GM19395 (cell line): ENCODE results near the gene CDC42.

Source experiments
- ATAC-seq: cut with Tn5 transposase; IDR thresholded peaks from one replicate; pipeline ENCODE4 v1.9.1; 2021; ENCODE audit warnings: mild to moderate bottlenecking, moderate library complexity; ENCODE audit not compliant: unreplicated experiment

Gene CDC42

GRCh38 chr1:22071511-22071910 lies 19.0 kb downstream of the CDC42 start:
- no peak for ATAC-seq

- ATAC-seq, result no peak
Measured at GRCh38 chr1:22074803-22075202, 22.3 kb downstream of the CDC42 start.

- ATAC-seq, result no peak
Measured at GRCh38 chr1:22075718-22076117, 23.2 kb downstream of the CDC42 start.

GRCh38 chr1:22076346-22076745 lies 23.8 kb downstream of the CDC42 start:
- no peak for ATAC-seq

GRCh38 chr1:22077728-22078127 lies 25.2 kb downstream of the CDC42 start:
- ATAC-seq, result no peak

- no peak for ATAC-seq
Measured at GRCh38 chr1:22078133-22078532, 25.6 kb downstream of the CDC42 start.

- no peak for ATAC-seq
Measured at GRCh38 chr1:22080191-22080590, 27.7 kb downstream of the CDC42 start.

- ATAC-seq, result no peak
Measured at GRCh38 chr1:22088331-22088730, 35.8 kb downstream of the CDC42 start.

- ATAC-seq, result no peak
Measured at GRCh38 chr1:22089134-22089571, 36.6 kb downstream of the CDC42 start.

- no peak for ATAC-seq
Measured at GRCh38 chr1:22089787-22090186, 37.3 kb downstream of the CDC42 start.

- ATAC-seq, result no peak
Measured at GRCh38 chr1:22090867-22091266, 38.4 kb downstream of the CDC42 start.

- peak; percentile 57 for ATAC-seq
Measured at GRCh38 chr1:22092026-22092768, 39.7 kb downstream of the CDC42 start.

GRCh38 chr1:22093513-22093912 lies 41.0 kb downstream of the CDC42 start:
- no peak for ATAC-seq

- no peak for ATAC-seq
Measured at GRCh38 chr1:22096036-22096435, 43.5 kb downstream of the CDC42 start.

- no peak for ATAC-seq
Measured at GRCh38 chr1:22096463-22096862, 44.0 kb downstream of the CDC42 start.

GRCh38 chr1:22098752-22099151 lies 46.2 kb downstream of the CDC42 start:
- ATAC-seq, result no peak

GRCh38 chr1:22100168-22100567 lies 47.7 kb downstream of the CDC42 start:
- ATAC-seq, result no peak

GRCh38 chr1:22101199-22101598 lies 48.7 kb downstream of the CDC42 start:
- ATAC-seq, result no peak

- no peak for ATAC-seq
Measured at GRCh38 chr1:22101995-22102394, 49.5 kb downstream of the CDC42 start.

- no peak for ATAC-seq
Measured at GRCh38 chr1:22102746-22103145, 50.2 kb downstream of the CDC42 start.

- no peak for ATAC-seq
Measured at GRCh38 chr1:22104094-22104493, 51.6 kb downstream of the CDC42 start.

- no peak for ATAC-seq
Measured at GRCh38 chr1:22104865-22105437, 52.4 kb downstream of the CDC42 start.
